Stimulated activated CD8-positive, alpha-beta memory T cell treated with anti-CD3 and anti-CD28 coated beads, Interleukin-2, amount 100 ng/mL, for 1 hour (primary cell): ENCODE data around the gene NUDT4.
"Not testable (repeated sequence)": the region's sequence is repeated elsewhere in the genome, so short reads cannot be mapped to it uniquely, and the experiment has no call there.

Source experiments
- DNase-seq, 2 donors: peaks; one replicate each; pipeline ENCODE4 v3.0.0-alpha.2; 2020; ENCODE audit warnings: low read depth in 2 of 2

The NUDT4 gene

DNA sequence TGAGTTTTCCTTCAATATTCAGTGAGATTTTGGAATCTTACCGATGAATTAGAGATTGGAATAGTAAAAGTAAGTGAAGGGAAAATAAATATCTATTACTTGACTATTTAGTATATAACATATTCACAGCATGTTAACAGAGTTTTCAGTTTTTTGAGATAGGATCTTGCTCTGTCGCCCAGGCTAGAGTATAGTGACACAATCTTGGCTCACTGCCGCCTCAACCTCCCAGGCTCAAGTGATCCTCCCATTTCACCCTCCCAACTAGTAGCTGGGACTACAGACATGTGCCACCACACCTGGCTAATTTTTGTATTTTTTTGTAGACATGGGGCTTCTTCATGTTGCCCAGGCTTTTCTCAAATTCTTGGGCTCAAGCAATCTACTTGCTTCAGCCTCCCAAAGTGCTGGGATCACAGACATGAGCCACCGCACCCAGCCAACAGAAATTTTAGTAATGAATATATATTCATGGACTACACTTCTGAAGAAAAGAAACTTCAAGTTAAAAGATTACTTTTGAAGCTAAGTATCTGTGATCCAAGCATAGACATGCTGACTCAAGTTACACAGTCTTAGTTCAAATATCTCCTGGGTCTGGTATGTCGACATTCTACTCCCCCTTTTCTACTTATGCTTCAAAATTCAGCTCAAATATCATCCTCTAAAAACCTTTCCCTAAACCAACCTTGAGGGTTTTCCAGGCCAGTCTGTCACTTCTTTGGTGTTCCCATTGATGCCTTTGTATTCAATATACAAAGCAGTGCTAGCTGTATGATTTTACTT is 50.2 kb downstream of the NUDT4 start:
- no peak for DNase-seq

DNA sequence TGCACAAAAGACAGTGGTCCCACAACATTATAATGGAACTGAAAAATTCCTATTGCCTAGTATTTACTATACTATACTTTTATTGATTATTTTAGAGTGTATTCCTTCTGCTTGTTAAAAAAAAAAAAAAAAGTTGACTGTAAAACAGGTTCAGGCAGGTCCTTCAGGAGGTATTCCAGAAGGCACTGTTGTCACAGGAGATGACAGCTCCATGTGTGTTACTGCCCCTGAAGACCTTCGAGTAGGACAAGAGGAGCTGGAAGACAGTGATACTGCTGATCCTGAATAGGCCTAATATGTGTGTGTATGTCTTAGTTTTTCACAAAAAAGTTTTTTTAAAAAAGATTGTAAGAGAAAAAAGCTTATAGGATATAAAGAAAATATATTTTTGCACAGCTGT is 51.7 kb downstream of the NUDT4 start:
- no peak for DNase-seq

DNA sequence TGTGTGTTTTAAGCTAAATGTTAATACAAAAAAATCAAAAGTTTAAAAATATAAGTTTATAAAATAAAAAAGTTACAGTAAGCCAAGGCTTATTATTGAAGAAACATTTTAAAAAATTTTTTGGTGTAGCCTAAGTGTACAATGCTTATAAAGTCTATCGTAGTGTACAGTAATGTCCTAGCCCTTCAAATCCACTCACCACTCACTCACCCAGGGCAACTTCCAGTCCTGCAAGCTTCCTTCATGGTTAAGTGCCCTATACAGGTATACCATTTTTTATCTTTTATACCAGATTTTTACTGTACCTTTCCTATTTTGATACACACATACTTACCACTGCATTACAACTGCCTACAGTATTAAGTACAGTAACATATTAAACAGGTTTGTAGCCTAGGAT is 52.1 kb downstream of the NUDT4 start:
- no peak for DNase-seq

DNA sequence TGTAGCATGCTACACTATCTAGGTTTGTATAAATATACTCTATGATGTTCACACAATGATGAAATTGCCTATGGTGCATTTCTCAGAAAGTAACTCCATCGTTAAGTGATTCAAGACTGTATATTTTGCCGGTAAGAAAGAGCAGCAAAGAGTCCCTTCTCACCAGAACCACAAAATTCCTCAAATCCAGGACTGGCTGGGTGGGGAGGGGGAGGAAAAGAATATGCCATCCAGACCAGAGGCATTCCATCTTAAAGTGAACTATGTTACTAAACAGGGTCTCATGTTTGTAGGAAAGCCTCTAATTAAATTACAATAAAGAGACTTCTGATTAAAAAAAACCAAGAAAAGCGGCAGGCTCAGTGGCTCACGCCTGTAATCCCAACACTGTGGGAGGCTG is 52.6 kb downstream of the NUDT4 start:
- DNase-seq, result no peak

DNA sequence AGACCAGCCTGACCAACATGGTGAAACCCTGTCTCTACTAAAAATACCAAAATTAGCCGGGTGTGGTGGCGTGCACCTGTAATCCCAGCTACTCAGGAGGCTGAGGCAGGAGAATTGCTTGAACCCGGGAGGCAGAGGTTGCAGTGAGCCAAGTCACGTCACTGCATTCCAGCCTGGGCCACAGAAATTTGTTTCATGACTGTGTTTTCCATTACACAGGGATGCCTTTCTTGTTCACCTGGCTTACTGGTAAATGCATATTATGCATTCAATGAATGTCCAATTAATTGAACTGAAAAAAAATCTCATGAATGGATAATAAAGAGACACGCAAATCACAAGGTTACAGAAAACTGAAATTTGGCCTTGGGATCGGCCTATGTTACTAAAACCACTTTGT is 54.3 kb downstream of the NUDT4 start:
- DNase-seq, result not testable (repeated sequence)

DNA sequence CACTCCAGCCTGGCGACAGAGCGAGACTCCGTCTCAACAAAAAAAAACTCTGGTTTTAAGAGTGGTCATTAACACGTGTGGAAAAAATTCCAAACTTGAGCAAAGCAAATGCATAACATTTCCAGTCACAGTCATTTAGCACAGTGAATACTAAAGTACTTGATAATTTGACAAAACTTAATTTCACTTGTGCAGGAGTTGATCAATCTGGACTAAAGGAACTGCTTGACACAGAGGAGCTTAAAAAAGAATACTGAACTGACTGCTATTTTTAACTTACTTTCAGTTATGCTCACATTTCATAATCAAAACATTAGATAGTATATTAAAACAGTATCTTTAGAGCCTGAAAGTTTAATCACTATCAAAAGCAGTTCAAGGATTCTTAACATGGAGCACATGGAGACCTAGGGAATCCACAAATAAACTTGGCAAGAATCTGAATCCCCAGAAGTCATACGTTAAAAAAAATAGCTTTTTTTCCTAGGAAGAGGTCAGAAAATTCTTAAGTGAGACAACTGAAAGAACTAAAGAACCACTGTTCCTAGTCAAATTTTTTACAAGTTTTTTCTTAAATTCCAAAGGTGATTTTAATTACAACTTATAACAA is 56.6 kb downstream of the NUDT4 start:
- DNase-seq, result no peak

DNA sequence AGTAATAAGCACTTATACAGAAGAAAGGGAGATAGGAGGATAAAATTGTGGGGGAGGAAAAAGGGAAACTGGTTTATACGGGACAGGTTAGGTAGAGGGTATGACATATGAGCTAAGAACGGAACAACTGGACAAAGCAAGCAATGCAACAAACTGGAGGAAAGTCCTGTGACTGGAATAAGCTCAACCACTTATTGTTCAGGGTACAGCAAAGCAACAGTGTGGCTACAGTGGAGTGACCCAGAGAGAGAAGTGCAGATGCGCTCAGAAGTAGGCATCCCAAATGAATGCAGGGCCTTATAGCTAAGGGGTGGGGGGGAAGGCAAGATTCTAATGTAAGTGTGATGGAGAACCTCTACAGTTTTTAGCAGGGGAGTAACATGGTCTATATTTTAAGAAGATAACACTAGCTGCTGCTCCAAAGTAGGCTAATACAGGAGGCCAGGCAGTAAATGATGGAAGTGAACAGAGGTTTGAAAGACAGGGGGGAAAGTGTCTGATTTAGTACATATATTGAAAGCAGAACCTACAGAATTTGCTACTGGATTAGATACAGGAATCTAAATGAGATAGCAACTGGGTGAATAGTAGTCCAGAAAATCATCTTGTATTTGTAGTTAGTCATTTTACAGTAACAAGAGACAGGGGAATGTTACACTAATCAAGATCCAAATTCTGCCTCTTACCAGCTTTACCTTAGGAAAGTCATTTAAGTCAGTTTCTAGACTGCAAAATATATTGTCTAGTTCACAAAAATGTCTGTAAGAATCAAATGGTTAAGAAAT is 60.7 kb downstream of the NUDT4 start:
- DNase-seq, result no peak

DNA sequence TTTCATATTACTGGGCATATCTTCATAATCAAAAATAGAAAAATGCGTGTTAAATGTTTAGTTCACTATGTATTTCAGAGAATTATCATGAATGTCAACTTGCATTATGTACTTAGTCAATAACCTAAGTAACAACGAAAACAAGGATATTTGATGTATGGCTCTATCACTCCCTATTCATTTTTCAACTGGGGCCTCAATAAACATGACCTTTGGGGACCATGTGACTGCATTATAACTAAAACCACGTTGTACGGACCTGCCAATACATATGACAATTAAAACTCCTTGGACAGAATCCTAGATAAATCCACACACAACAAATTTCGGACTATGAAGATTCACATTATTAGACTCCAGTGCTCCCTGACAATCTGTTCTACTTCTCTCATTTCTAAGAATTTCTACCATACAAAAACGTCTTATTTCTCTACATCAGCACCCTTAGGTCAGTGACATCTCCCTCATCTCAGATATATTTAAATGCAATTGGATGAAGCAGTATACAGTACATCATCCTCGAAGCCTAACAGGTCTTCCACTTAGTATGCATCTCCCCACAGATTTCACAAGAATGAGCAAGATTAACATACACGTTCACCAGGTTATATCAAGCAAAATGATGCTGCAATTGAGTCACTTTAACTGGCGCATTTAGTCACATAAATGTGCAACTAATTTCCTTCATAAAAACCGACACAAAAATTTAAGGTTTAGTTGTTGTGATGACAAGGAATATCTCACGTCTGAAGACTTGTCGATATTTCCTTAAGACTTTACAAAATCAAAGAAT is 62.5 kb downstream of the NUDT4 start:
- no peak for DNase-seq

DNA sequence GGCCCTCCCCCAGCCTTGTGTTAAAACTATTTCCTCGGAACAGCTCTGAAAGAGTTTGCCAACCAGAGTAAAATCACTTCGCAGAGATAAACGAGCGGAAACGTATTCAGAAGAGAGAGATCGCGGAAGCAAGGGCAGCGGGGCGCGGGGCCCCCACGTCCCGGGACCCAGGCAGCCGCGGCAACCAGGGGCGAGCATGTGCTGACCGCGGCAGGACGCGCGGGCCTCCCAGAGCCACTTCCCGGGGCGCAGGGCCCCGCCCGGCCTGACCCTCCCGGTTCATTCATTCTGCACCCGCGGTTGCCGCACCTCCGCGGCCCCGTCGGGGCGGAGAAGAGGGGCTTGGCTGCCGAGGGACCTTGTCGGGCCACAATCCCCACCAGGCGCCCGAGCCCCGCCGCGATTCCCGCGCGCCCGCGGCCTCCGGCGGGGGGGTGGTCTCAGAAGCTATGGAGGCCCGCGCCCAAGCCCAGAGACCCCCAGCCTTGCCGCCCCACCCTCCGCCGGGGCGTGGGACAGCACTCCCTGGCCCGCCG is 63.4 kb downstream of the NUDT4 start:
- DNase-seq, result peak in 1 of 2 donors; percentile 7

DNA sequence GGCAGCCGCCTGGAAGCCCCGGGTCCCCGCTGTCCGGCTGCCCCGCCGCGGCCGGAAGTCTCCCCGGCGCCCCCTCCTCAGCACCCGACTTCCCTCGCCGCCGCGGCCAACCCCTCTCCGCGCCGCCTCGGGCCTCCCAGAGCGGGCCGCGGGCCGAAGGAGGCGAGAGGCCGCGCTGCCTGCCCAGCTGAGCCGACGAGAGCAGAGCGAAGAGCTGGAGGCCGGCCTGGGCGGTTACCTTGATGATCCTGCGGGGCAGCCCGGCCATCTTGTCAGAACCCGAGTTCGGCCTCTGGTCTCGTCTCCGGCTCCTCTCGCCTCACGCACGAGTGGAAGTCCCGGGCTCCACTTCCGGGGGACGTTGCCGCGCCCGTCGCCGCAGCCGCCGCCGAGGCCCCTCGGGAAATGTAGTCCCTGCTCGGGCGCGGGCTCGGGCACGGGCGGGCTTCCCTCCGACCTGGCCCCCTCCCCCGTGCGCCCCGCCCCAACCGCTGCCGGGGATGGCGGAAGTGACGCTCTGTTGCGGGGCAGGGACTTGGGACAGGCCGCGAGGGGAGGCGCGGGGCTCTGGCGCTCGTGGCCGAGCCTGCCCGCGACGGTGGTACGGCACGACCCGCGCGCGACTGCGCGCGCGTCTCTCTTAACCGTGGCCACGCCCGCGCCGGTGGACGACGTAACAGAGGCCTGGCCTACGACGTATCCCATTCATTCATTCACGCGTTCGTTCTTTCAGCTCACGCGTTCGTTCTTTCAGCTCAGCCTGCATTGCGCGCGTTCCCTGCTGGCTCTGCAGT is 64.1 kb downstream of the NUDT4 start, which contains the start of gene UBE2N:
Gene UBE2N (minus strand): TSS at position 331 of the 794 bp plus-strand sequence. CDS start 63 bp downstream, at position 268.
- DNase-seq, result peak; percentile 92 to 95

DNA sequence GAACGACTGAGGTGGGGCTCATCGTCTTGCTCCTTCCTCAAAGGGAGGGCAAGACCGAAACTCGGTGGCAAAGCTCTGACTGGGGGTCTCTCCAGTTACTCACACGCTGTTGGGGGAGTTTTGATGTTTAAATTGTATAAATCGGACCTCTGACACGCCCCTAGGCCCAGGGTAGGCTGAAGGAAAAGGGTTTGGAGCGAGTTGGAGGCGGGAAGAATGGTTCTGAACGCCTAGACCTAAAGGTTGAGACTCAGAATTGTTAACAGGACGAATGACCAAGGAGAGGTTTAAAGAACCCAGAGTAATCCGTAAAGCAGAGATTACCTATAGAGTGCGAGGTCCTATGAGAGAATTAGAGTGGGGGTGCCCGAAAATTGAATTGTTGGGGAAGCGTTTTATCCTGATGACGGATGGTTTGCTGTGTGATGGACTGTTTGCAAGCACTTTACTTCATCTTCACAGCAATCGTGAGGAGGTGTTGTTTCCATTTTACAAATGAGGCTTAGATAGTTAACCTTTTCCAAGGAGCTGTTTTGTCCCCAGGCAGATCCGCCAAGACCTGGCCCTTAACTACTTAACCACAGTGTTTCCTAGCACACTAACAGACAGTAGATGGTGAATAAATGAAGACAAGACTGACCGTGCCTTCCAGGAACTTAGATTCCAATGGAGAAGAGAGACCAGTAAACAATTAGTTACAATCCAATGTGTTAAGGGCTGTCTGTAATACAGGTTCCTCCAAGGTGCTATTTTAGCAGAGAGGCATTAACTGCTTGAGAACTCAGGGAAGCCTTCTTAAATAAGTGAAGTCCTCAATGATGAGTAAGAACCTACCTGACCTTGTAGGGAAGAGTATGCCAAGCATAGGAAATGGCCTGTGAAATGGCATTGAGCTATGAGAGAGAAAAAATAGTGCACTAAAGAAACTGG is 65.0 kb downstream of the NUDT4 start:
- DNase-seq, result no peak

DNA sequence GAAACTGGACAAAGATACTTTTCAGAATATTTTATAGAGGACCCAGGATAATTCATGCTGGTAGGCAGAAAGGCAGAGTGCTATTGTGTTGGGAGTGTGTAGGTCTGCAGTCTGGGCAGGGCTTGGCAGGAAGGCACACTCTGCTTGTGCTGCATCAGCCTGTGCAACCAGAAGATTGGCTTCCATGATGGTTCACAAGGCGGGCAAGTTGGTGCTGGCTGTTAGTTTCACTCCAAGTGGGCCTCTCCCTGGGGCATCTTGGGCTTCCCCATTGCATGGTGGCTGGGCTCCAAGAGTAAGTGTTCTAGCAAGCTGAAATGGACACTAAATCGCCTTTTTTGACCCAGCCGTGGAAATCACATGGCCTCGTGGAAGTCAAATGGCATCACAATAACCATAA is 65.9 kb downstream of the NUDT4 start:
- no peak for DNase-seq

DNA sequence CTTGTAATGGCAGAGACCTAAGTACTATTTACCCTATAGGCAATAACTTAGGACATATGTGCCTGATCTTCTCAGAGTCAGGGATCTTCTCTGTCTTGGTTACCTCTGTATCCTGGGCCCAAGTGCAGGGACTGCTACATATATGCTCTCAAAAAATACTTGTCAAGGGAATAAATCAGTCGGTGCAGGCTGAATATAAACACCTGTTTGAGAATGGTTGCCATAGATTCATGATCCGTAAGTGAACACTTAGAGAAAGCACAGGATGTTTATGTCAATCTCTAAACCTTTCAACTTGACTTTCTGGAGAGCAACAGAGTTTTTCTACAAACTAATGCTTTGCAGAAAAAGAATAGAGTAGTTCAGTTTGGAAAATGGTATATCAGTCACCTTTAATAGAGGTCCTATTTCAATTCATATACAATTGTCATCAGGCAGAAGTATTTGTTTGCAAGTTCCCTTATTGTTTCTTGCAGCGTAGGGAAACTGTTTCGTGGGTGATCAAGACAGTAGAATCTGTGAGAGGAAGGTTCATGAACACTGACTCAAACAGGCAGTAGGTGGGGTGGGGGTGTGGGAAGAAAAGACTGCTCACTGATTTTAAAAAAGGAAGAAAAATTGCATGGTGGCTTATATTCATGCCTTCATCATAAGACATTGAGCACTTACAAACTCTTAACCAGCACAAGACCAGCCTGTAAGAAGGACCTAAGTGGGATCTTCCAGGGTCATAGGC is 70.0 kb downstream of the NUDT4 start:
- DNase-seq, result no peak

DNA sequence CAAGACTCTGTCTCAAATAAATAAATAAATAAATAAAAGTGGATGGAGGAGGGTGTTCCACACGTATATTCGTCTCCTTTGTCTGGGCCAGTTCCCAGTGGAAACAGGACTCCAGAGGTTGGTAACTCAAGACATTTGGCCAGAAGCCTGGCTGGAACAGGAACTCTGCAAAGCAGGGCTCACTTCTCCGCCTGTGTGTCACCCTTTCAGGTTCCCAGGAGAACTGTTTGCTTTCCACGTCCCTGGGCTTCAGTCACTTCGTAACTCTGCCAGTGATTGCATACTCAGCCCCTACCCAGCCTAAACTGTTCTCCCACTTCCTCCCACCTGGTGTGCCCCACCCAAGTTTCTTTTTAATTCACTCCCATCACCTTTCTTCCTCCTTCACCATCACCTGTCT is 71.1 kb downstream of the NUDT4 start:
- DNase-seq, result no peak

DNA sequence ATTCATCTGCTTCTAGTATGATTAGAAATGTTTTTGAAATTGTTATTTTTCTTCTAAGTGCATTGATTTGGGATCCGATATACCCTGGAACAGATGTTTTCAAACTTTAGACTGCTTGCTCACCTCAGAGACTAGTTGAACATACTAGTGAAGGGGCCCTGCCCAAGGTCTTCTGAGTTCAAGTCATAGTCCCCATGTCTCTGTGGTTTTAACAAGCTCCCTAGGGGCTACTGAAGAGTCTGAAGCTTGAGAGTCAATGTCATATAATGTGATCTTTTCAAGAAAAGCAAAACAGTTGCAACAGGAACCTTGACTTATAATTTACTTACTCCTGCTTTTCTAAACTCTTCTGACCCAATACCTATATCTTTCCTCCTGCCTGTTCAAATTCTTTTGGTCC is 71.6 kb downstream of the NUDT4 start:
- no peak for DNase-seq

DNA sequence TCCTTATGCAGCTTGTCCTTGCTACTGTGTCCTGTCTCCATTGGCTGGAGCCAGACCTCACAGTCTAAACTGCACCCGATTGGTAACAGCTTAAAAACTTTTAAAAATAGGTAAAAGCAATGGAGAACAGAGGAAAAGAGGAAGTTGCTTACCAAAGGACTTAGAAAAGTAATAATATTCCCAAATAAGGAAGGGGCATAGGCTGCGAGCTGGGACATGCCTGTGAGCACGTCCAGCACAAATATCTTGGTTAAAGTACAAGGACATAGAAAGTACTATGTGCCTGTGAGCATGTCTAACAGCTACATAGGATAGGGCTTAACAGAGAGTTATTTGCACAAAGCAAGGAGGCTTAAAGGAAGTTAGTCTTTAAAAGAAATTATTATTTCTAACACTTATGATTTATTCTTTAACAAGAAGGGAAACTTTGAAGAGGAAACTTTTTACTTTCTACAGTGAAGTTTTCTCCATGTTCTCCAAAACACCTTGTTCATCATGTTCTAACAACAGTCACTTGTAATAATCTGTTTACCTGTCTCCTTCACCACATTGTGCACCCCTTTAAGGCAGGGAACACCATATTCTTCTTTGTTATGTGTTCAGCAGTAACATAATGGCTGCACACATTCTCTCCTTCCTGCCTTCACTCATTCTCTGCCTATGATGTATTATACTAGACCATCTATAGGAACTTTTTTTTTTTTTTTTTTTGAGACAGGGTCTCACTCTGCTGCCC is 73.9 kb downstream of the NUDT4 start:
- no peak for DNase-seq

DNA sequence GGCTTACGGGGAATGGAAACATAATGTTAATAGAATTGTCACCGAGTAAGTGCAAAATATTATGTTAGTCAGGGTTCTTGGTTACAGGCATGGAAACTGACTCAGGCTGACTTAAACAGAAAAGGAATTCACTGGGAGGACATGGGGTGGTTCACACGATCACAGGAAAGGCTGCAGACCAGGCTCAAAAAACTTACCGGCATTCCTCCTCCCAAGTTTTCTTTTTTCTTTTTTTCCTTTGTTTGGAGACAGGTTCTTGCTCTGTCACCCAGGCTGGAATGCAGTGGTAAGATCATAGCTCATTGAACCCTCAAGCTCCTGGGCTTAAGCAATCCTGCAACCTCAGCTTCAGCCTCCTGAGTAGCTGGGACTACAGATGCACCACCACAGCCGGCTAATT is 75.9 kb downstream of the NUDT4 start:
- no peak for DNase-seq

DNA sequence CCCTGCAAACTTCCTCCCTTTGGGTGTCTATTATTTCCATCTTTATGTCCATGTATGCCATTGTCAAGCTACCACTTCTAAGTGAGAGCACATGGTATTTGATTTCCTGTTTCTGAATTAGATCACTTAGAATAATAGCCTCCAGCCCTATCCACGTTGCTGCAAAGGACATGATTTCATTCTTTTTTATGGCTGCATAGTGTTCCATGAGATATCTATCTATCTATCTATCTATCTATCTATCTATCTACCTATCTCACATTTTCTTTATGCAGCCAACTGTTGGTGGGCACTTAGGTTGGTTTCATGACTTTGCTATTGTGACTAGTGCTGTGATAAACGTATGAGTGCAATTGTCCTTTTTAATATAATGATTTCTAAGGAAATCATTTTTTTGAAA is 78.4 kb downstream of the NUDT4 start:
- no peak for DNase-seq
